K562 treated with DMSO at 1 percent for 4 hours (cell line): ENCODE results near the gene PDRG1. TPM values are rescaled to one million over a fixed set of nuclear protein-coding genes. Genes with fewer than 3 reads are reported as not detected.

Source experiments
- total RNA-seq: library from RNA; unstranded; fragments of 300-600 nt; gene quantifications from 2 replicates; pipeline ENCODE4 v1.2.3, GENCODE V29; 2022; ENCODE audit not compliant: insufficient read depth

Gene PDRG1
- 18.6 and 19.7 TPM in 2 replicates for total RNA-seq

DNA sequence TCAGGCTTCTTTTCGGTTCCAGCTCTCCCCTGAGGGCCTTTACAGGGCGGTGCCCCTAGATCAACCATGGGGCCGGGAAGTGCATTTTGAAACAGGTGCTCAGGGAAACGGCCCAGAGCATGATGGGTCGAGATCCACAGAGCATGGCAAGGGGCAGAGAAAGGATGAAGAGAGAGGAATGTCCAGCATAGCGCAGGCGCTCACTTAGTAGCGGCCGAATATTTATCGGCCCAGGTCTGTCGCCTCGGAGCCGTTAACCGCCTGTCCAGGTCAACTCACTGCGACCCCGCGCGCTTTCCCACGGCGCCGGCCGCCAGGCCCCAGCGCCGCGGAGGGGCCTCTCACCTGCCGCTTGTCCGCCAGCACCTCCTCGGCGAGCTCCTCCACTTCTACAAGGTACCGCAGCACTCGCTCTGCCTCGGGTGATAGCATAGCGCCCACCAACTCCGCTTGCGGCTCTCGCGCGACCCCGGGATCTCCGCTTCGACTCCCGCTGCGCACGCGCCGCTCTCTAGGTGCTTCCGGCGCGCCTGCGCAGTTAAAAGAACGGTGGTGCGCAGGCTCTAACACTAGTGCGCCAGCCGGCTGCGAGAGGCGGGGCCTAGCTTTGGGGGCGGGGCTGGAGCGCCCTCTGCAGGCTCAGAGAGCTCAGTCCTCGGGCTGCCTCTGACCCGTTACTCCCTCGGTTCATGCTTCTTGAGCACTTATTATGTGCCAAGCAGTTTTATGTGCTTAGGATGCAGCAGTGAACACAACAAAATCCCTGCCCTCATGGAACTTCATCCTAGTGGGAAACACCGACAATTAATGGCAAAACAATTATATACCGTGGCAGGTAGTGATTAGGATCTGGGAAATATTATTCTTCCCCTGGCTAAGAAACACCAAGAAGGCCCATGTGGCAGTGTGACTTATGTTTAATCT lies at the start of gene PDRG1:
TSS of gene PDRG1 (minus strand) at position 517 of the 924 bp plus-strand sequence. CDS start at position 432, 85 bp downstream.

DNA sequence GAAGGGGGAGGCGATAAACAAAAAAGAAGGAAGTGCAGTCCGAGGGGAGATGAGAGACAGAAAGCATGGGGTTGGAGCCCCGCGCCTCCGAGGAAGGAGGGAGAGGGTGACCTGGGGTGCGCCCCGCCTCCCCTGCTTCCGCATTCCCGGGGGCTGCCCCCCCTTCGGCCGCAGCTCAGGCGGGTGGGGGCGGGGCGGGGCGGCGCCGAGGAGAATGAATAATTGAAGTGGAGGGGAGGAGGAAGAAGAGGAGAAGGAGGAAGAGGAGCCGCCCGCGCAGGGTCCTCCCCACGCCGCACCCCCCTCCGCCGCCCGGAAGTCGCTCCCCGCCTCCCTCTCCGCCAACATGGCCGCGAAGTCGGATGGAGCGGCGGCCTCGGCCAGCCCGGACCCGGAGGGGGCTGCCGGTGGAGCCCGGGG lies 16.0 kb upstream of the PDRG1 start, which contains the start of gene XKR7:
TSS of gene XKR7 (plus strand) at position 322 of the 420 bp plus-strand sequence. CDS start at position 347, 25 bp downstream.

Other genes starting within 250 kb of the PDRG1 start
- gene BCL2L1, start 229.2 kb downstream of the PDRG1 start, total RNA-seq = 53.0 and 63.2 TPM in 2 replicates
- 77.9 and 88.5 TPM in 2 replicates for gene TPX2, start 212.8 kb downstream of the PDRG1 start, total RNA-seq
- 0.69 and 2.4 TPM in 2 replicates for gene MYLK2, start 132.7 kb downstream of the PDRG1 start, total RNA-seq
- gene FOXS1, start 106.4 kb downstream of the PDRG1 start, total RNA-seq = not detected in 2 replicates
- not detected in 2 replicates for gene DUSP15, start 81.5 kb downstream of the PDRG1 start, total RNA-seq
- not detected in 2 replicates for gene TTLL9, start 81.4 kb downstream of the PDRG1 start, total RNA-seq
- gene XKR7, start 16.1 kb upstream of the PDRG1 start, total RNA-seq = not detected in 2 replicates
- gene CCM2L, start 58.4 kb upstream of the PDRG1 start, total RNA-seq = 0.73 TPM in 1 of 2 replicates, not detected in the other
- gene HCK, start 100.2 kb upstream of the PDRG1 start, total RNA-seq = 0.50 TPM in 1 of 2 replicates, not detected in the other
- gene TM9SF4, start 157.7 kb upstream of the PDRG1 start, total RNA-seq = 23.5 and 31.6 TPM in 2 replicates